Immature natural killer cell (primary cell): ENCODE measurements around the gene C14orf93. TPM values are rescaled to one million over a fixed set of nuclear protein-coding genes. Genes with fewer than 3 reads are reported as not detected.

Source experiments
- DNase-seq, 3 donors: peaks; one replicate each; pipeline ENCODE4 v3.0.0; 2022; ENCODE audit warnings: mixed read lengths in 1 of 3
- H3K27ac Mint-ChIP-seq, 6 donors: one replicate each; pipeline ENCODE4 v1.8.0; 2020; ENCODE audit warnings: mixed read lengths in 6 of 6, mild to moderate bottlenecking in 5 of 6, inconsistent platforms in 4 of 6, moderate library complexity in 3 of 6
- H3K27me3 Mint-ChIP-seq, 3 donors: one replicate each; pipeline ENCODE4 v1.8.0; 2020 to 2021; ENCODE audit warnings: low read depth in 3 of 3, mild to moderate bottlenecking in 3 of 3, mixed read lengths in 3 of 3, moderate library complexity in 3 of 3, inconsistent platforms in 1 of 3
- H3K36me3 Mint-ChIP-seq, 3 donors: one replicate each; pipeline ENCODE4 v1.8.0; 2020; ENCODE audit warnings: mixed read lengths in 3 of 3, inconsistent platforms in 2 of 3, mild to moderate bottlenecking in 2 of 3
- H3K4me1 Mint-ChIP-seq, 2 donors: one replicate each; pipeline ENCODE4 v1.8.0; 2020; ENCODE audit warnings: inconsistent platforms in 2 of 2, mild to moderate bottlenecking in 2 of 2, mixed read lengths in 2 of 2, moderate library complexity in 1 of 2
- H3K4me3 Mint-ChIP-seq, 5 donors: one replicate each; pipeline ENCODE4 v1.8.0; 2020; ENCODE audit warnings: mild to moderate bottlenecking in 5 of 5, mixed read lengths in 5 of 5, inconsistent platforms in 3 of 5, moderate library complexity in 3 of 5
- H3K9me3 Mint-ChIP-seq, 6 donors: one replicate each; pipeline ENCODE4 v1.8.0; 2020; ENCODE audit warnings: mild to moderate bottlenecking in 6 of 6, mixed read lengths in 6 of 6, inconsistent platforms in 4 of 6, moderate library complexity in 3 of 6
- polyA plus RNA-seq, 3 donors: library from polyadenylated mRNA; unstranded; fragments of 300-500 nt; fragmentation: Illumina TruSeq; gene quantifications; one replicate each; pipeline ENCODE4 v1.2.3, GENCODE V29; 2021

C14orf93 gene
- polyA plus RNA-seq, 3 donors from 2014 or later: 3.4 to 9.8 (median 5.0) TPM

DNA sequence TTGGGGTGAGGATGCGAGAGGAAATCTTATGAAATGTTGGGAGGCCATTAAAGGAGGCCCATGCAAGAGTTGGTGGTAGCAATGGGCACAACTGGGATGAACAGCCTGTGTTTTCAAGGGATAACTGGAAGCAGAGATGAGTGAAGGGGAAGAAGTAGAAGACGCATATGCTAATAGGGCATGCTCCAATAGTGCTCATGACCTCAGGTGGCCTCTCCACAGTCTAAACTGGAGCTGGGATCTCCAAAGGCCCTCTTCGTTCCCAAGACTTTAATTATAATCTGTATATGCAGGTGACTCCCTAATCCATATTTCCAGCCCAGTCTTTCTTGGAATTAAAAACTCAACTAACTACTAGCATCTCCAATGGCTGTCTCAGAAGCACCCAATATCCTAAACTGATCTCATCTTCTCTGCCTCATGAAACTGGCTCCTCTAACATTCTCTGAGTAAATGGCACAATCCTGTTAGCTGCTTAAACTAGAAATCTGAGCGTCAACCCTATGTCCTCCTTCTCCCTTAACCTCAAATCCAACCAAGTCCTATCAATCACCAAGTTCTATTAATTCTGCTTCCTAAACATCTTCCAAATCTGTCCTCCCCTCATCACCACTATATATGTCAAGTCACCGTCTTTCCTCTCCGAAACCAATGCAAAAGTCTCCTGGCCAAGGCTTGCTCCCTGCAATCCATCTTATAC is 24.8 kb downstream of the C14orf93 start:
- Mint-ChIP-seq H3K27ac (no peak overlapping the region), H3K4me1 (peaks cover 3 to 4% of the 10 kb centered on the region in 2 donors), H3K36me3 (peaks cover 7 to 20% (median 15%) of the 10 kb centered on the region in 3 donors), H3K4me3 (no peak overlapping the region), H3K9me3 (no peaks in the 10 kb centered on the region), H3K27me3 (peaks cover 0 to 2% (median 0%) of the 10 kb centered on the region in 3 donors)
- no peak for DNase-seq

DNA sequence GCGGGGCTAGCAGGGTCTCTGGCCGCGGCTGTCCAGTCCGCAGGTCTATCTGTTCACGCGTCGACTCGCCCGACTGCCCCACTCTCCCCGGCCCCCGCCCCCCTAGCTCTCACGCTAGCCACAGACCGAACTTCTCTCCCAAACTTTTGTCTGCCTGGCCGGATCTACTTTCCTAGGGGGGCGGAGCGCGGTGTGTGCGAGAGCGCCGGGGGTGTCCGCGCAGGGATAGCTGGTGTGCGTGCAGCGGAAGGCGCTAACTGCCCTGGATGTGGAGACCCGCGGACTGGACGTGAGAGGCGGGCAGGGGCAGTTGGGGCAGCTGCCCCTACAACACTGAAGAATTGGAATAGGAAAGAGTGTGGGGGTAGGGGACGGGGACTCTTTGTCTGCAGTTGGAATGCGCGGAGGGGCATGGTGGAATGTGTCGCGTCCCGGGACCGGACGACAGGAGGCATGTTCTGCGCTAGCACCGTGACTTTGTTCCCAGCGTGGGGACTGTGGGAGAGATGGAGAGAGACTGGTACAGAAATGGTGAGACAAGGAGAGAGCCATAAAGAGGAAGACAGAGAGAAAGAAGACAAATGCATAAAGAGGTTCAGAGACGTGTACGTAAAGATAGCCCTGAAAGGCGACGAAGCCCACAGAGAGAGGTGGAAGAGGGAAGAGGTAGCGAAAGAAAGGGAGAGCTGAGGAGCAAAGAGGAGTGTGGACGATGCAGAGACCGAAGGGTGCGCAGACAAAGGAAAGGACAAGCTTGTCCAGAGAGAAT is 27.3 kb downstream of the C14orf93 start, which contains the start of gene AJUBA:
Gene AJUBA (minus strand): TSS at position 75 of the 769 bp plus-strand sequence. CDS start 285 bp downstream, outside the sequence.
- Mint-ChIP-seq H3K36me3 (peaks cover 0 to 4% (median 0%) of the 10 kb centered on the region in 3 donors), H3K9me3 (no peaks in the 10 kb centered on the region), H3K27me3 (peaks cover 0 to 2% (median 2%) of the 10 kb centered on the region in 3 donors), H3K4me3 (peak within 1 kb of the TSS in 4 of 5 donors; percentile 62 to 73 (median 70)), H3K4me1 (peaks cover 5 to 8% of the 10 kb centered on the region in 2 donors), H3K27ac (no peak within 1 kb of the TSS)
- peak; percentile 52 to 66 (median 61) for DNase-seq

GRCh38 chr14:22981876-22982476 is 28.0 kb downstream of the C14orf93 start:
- Mint-ChIP-seq H3K27me3 (peaks cover 2 to 4% (median 2%) of the 10 kb centered on the region in 3 donors), H3K9me3 (no peaks in the 10 kb centered on the region), H3K27ac (no peak overlapping the region), H3K36me3 (no peaks in the 10 kb centered on the region), H3K4me3 (peak overlapping the region in 4 of 5 donors; percentile 62 to 73 (median 70)), H3K4me1 (peaks cover 5 to 8% of the 10 kb centered on the region in 2 donors)
- no peak for DNase-seq

DNA sequence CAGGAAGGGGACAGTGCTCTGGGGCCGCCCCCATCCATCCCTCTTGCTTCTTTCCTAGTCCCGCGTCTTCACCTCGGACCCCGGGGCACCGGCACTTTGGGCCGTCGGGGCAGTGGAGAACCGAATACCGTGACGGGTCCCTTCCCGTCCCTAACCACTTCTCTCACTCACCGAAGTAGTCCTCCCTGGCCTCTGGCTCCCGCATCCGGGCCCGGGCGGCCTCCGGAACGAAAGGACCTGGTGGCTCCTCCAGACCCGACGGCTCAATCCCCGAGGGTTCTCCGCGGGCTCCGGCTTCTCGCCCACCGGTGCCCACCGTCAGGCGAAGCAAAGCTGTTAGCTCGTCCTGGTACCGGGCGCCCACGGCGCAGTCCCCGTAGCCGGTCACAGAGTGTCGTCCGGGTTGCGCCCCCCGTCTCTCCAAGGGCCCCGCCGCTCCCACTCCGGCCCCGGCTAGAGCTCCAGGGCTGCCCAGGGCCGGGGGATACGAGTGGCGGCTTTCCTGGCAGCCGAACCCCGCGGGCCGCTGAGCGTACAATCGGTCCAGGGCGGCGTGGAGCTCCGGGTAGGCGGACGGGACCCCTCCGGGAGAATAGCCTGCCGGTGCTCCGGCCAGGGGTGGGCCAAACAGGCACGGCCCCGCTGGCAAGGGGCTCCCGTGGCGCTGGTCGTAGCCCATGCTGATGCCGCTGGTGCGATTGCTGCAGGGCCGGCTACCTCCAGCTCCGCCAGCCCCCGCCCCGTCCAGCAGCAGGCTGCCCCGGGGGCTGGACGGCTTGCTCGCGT is 28.7 kb downstream of the C14orf93 start:
- peaks cover 2 to 5% (median 2%) of the 10 kb centered on the region in 3 donors for H3K27me3 Mint-ChIP-seq
- H3K9me3 Mint-ChIP-seq: no peaks in the 10 kb centered on the region
- no peak overlapping the region for H3K27ac Mint-ChIP-seq
- DNase-seq: peak; percentile 15 to 17 (median 15)
- H3K36me3 Mint-ChIP-seq: no peaks in the 10 kb centered on the region
- peaks cover 5 to 8% of the 10 kb centered on the region in 2 donors for H3K4me1 Mint-ChIP-seq
- H3K4me3 Mint-ChIP-seq: peak overlapping the region; percentile 30 to 75 (median 61)

DNA sequence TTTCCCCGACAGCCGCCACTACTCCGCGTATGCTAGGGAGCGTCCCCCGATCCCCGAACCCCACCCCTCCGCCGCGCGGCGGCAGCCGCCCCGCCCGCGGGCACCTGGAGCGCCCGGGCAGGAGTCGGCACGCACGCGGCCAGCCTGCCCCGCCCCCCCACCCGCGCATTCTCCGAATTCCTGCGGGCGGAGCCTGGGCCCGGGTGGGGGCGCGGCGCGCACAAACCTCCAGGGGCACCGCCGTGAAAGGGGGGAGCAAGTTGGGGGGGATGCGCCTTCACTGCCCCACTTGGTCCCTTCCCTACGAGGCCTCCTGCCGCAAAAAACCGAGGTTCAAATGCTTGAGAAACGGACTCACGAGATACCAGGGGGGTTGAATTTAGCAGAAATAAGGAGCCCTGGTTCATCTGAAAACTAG is 29.3 kb downstream of the C14orf93 start:
- Mint-ChIP-seq H3K27me3 (peaks cover 2 to 5% (median 2%) of the 10 kb centered on the region in 3 donors), H3K36me3 (no peaks in the 10 kb centered on the region), H3K4me3 (peak overlapping the region; percentile 56 to 75 (median 64)), H3K4me1 (peaks cover 5 to 8% of the 10 kb centered on the region in 2 donors), H3K27ac (no peak overlapping the region), H3K9me3 (no peaks in the 10 kb centered on the region)
- DNase-seq: no peak

- no peaks in the 10 kb centered on the region for H3K36me3 Mint-ChIP-seq
- H3K4me3 Mint-ChIP-seq: peak overlapping the region; percentile 38 to 68 (median 60)
- H3K27me3 Mint-ChIP-seq: peaks cover 2 to 5% (median 2%) of the 10 kb centered on the region in 3 donors
- H3K9me3 Mint-ChIP-seq: no peaks in the 10 kb centered on the region
- DNase-seq: no peak
- no peak overlapping the region for H3K27ac Mint-ChIP-seq
- peaks cover 5 to 8% of the 10 kb centered on the region in 2 donors for H3K4me1 Mint-ChIP-seq
These were observed 30.1 kb downstream of the C14orf93 start for GRCh38 chr14:22979748-22980392.

DNA sequence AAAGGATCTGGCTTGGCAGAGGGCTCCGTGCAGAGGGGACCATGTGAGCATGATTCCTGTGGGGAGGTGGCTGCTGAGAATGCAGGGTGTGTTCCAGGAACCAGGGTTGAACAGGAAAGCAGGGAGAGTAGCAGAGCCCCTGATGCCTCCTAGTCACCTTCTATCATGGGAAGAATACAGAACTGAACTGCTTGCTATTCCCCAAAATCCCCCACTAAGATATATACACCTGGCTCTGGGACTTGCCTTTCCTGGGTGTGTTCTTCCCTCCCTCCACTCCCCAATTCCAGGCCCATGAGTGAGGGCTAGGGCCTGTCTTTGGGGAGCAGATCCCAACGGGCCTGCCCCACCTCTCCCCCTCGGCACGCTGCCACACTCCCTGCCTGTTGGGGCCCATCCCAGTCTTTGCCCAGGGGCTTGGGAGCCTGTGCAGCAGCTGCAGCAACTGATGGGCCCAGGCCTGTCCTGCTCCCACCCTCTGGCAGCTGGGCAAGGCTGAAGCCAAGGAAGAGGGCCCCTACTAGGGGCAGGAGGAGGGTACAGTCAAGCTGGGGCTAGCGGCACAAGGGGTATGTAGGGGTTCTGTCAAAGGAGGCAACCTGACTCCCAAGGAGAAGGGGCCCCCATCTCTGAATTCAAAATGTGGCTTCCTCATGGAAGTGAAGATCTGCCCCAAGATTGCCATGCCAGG is 30.8 kb downstream of the C14orf93 start:
- Mint-ChIP-seq H3K9me3 (no peaks in the 10 kb centered on the region), H3K27me3 (peaks cover 2 to 5% (median 2%) of the 10 kb centered on the region in 3 donors), H3K36me3 (no peaks in the 10 kb centered on the region), H3K27ac (no peak overlapping the region), H3K4me3 (no peak overlapping the region), H3K4me1 (peaks cover 5 to 8% of the 10 kb centered on the region in 2 donors)
- no peak for DNase-seq

GRCh38 chr14:22978487-22978837 is 31.5 kb downstream of the C14orf93 start:
- no peak for DNase-seq

DNA sequence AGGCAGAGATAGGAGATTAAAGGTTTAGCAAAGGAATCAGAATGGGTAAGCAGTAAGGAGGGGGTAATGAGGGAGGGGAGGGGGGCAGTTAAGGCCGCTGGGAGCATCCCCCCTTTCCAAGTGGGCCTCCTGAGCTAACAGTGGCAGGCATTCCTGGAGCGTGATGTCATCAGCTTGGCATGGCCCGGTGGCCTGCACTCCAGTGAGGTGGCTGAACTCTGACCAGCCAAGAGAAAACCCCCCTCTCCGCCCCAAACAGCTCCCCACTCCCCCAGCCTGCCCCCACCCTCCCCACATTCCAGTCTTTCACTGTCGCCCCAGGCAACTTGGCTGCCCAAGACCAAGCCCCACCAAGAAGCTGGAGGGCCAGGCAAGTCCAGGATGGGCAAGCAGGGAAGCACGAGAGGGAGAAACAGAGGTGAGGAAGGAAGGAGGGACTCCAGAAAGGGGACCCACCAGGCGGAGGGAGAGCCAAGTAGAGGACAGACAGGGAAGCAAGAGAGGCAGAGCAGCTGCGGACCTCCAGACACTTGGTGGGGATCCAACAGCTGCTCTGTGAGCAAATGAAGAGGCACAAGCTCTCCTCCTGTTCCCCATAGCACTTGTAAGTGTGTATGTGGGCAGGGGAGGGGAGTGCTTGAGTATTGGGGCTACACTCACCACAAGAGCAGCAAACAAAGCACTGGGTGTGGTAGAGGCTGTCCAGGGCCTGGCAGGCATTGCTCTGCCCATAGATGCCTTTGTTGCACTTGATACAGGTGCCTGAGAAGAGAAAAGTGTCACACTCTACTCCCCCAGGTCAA is 32.1 kb downstream of the C14orf93 start:
- H3K9me3 Mint-ChIP-seq: no peaks in the 10 kb centered on the region
- H3K36me3 Mint-ChIP-seq: no peaks in the 10 kb centered on the region
- no peak for DNase-seq
- H3K4me3 Mint-ChIP-seq: no peak overlapping the region
- no peak overlapping the region for H3K27ac Mint-ChIP-seq
- H3K27me3 Mint-ChIP-seq: peaks cover 2 to 5% (median 2%) of the 10 kb centered on the region in 3 donors
- peaks cover 5 to 8% of the 10 kb centered on the region in 2 donors for H3K4me1 Mint-ChIP-seq

More at GRCh38 chr14:22978487-22978837, 31.5 kb downstream of the C14orf93 start:
- peaks cover 2 to 5% (median 2%) of the 10 kb centered on the region in 3 donors for H3K27me3 Mint-ChIP-seq
- peaks cover 5 to 8% of the 10 kb centered on the region in 2 donors for H3K4me1 Mint-ChIP-seq
- H3K27ac Mint-ChIP-seq: no peak overlapping the region
- no peaks in the 10 kb centered on the region for H3K9me3 Mint-ChIP-seq
- no peaks in the 10 kb centered on the region for H3K36me3 Mint-ChIP-seq
- H3K4me3 Mint-ChIP-seq: no peak overlapping the region

GRCh38 chr14:22977434-22977683 is 32.6 kb downstream of the C14orf93 start:
- H3K27ac Mint-ChIP-seq: no peak overlapping the region
- H3K4me3 Mint-ChIP-seq: no peak overlapping the region
- H3K9me3 Mint-ChIP-seq: no peaks in the 10 kb centered on the region
- H3K36me3 Mint-ChIP-seq: no peaks in the 10 kb centered on the region
- no peak for DNase-seq
- peaks cover 2 to 5% (median 2%) of the 10 kb centered on the region in 3 donors for H3K27me3 Mint-ChIP-seq
- H3K4me1 Mint-ChIP-seq: peaks cover 5 to 8% of the 10 kb centered on the region in 2 donors

DNA sequence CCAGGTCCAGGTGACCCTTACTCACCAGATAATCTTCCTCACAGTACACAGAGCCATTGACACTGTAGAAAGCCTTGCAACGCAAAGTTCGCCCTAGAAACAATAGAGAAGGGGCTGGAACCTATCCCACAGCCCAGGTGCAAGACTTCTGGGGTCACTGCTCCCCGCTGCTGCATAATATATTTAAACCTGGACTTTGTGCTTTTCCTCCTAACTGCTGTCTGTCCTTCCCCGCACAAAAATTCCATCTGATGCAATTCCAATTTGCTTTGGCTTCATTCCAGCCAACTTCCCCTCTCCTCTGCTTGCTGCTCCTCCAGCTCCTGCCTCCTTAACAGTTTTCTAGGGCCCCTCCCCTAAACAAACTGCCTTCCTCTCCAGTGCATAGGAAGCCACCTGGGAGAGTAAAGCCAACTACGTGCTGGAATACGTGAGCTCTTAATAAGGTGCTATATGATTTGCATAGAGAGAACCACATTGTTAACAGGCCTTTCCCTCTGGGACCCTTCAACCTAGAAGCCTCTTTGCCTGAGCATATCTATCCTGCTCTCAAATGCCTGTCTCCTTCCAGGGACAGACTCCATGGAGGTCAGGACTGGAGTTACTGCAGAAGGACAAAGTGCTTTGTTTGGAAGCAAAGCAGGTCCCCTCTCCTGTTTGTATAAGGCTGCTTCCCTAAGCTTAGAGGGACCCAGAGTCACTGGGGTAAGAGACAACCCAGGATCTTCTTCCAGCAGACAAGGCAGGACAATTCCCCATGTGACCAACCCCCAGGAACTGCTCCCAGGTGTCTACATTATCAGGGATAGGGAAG is 33.1 kb downstream of the C14orf93 start:
- H3K4me3 Mint-ChIP-seq: no peak overlapping the region
- no peaks in the 10 kb centered on the region for H3K9me3 Mint-ChIP-seq
- peaks cover 5 to 8% of the 10 kb centered on the region in 2 donors for H3K4me1 Mint-ChIP-seq
- no peaks in the 10 kb centered on the region for H3K36me3 Mint-ChIP-seq
- H3K27me3 Mint-ChIP-seq: peaks cover 2 to 5% (median 2%) of the 10 kb centered on the region in 3 donors
- no peak overlapping the region for H3K27ac Mint-ChIP-seq
- no peak for DNase-seq
